ENCODE results near the gene ALG14.

DNA sequence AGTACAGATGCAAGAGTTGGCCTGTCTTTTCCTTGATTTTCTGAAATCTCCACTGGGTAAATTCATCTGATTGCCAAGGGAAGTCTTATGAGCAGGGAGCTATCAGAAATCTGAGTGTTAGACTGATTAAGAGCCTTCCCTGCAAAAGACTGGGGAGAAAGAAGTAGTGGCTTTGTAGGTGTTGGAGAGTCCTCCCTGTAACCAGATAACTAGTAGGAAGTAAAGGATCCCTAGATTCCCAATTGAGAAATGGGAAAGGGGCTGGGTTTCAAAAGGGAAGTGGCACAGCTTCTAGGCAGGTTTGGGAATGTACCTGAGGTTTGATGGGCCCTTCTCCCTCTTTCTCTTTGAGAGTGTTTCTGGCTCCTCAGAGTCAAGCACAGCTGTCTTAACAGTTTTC is 46.5 kb upstream of the ALG14 start:
- no peak for TF ChIP-seq SP1 (IDR thresholded peaks at IDR 0.05)
- TF ChIP-seq ELF4 (IDR thresholded peaks at IDR 0.05): no peak
- TF ChIP-seq SUZ12 (IDR thresholded peaks at IDR 0.05): no peak
- no peak for TF ChIP-seq FOXM1 (IDR thresholded peaks at IDR 0.05; ENCODE audit: borderline replicate concordance)
